DMS153 treated with DMSO at 0.1 percent for 48 hours (cell line): ENCODE results near the gene HTRA2.
"Not testable (repeated sequence)": the region's sequence is repeated elsewhere in the genome, so short reads cannot be mapped to it uniquely, and the experiment has no call there.

Experiments
- DNase-seq: peaks from one replicate; lab custom pipeline; 2025; ENCODE audit not compliant: unreplicated experiment; lab: John Stamatoyannopoulos, UW

The HTRA2 gene

DNA sequence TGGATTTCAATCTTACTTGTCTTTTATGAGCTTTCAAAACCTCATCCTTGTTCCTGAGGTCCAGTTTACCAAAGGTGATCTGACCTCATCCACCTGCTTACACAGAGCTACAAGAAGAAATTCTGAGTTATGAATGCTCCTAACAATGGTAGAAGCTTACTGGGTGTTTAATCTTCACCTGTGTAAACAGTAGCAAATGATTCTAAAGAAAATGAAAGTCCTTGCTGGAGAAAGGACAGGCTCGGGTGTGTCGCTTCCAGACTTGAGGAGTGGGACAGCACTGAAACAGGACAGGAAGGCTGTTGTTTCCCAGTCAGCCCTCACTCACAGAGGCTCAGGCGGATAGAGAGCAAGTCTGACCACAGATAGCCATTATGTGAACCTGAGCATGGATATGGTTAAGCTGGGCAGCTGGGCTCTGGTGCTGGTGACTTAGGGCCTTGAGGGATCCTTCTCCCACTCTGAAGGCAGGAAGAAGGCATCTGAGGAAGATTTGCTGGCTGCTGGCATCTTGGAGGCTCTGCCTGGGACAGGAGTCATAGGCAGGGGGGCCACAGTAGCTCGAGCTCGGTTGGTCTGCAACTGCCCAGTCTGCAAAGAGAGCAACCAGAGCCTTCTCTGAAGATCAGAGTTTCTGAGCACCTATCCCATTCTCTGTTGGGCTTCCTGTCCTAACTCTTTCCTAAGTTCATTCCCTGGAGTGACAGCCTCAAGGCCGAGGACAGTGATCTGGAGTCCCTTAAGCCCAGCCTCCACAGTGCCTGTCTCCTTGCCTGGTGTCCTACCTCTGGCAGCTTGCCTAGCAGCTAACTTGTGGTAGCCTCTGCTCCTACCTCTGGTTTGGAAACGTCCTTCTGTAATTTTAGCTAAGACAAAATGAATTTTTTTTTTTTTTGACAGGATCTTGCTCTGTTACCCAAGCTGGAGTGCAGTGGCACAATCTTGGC is 28.8 kb downstream of the HTRA2 start:
- no peak for DNase-seq

DNA sequence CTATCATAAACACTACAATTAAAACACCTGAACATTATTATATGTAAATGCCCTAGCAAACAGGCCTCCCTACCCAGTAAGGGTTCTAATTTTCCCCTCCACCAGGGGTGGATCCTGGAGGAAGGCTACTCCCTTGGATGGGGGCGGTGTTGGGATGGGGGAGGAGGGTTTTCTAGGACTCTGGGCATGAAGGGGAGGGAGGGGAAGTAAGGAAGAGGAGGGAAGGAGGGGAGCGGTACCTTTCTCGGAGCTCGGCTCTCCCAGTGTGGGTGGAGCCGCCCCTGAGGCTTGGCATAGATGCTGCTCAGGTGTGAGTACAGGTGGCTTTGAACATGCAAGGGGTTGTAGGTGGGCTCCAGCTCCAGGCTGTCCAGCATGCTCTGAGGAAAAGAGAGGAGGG is 30.2 kb downstream of the HTRA2 start:
- DNase-seq, result no peak

DNA sequence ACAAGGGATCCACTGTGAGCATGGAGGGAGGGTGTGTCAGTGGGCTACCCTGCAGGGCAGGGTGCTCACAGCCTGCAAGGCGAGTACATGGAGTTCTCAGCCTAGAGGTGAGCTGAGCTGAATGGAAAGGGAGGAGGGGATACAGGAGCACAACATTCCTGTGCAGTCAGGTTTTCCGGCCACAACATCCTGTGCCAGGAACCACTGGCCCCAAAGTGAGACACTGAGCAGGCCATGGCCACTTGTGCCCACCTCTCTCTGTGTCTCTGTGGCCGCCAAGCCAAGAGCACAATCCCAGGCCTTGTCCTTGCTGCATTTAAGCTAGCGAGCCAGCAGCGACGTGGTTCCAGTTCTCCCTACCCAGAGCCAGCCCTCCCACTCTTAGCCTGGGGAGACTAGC is 30.9 kb downstream of the HTRA2 start:
- DNase-seq, result no peak

DNA sequence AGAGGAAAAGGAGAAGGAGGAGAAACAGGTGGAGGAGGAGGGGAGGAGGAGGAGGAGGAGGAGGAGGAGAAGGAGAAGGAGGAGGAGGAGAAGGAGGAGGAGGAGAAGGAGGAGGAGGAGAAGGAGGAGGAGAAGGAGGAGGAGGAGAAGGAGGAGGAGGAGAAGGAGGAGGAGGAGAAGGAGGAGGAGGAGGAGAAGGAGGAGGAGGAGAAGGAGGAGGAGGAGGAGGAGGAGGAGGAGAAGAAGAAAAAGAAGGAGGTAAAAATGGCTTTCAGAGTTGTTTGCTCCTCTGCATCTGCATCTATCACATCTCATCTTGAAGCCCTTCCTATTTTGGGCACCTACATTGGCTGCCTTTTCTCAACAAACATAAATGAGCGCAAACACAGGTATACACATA is 31.3 kb downstream of the HTRA2 start:
- DNase-seq, result not testable (repeated sequence)

DNA sequence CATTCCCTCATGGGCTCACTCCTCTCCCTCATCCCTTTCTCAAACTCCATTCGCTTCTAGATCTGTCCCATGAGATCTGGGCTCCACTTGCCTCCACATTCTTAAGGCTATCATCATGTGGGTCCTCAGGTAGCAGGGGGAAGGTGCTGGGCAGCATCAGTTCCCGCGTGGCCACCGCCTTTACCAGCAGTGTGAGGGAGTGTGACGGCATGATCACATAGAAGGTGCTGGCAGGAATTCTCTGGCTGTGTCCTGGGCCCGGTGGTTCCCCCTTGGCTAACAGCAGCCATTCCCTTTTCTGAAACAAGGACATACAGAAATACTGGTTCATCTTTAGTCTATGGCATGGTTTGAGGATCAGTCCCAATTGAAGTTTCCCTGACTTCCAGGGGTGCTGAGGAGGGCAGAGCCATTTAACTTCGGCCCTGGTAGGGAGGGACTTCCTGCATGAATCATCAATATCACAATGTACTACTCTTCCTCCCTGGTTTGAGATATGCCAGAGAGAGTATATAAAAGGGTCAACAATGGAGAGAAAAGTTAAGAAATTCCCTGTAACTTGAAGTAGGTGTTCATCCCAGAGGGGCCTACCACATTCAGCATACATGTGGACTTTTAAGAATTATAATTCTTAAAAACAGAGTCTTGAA is 32.5 kb downstream of the HTRA2 start:
- DNase-seq, result no peak

DNA sequence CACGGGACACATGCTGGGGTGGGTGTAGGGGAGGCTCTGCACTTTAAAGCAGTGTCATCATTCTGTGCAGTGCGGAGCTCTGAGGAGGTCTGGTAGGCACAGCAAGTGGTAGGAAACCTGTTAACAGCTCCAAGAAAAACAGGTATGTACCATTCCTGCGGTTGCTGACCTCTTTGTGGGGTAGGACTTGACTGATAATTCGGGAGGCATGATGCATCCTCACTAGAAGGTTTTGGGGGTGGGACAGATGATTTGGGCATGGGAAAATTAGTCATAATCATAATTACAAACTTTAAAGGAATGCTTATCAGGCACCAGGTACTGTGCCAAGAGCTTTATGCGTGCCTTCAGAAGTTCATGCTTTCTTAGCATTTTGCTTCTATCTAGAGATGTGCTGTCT is 34.5 kb downstream of the HTRA2 start:
- no peak for DNase-seq

DNA sequence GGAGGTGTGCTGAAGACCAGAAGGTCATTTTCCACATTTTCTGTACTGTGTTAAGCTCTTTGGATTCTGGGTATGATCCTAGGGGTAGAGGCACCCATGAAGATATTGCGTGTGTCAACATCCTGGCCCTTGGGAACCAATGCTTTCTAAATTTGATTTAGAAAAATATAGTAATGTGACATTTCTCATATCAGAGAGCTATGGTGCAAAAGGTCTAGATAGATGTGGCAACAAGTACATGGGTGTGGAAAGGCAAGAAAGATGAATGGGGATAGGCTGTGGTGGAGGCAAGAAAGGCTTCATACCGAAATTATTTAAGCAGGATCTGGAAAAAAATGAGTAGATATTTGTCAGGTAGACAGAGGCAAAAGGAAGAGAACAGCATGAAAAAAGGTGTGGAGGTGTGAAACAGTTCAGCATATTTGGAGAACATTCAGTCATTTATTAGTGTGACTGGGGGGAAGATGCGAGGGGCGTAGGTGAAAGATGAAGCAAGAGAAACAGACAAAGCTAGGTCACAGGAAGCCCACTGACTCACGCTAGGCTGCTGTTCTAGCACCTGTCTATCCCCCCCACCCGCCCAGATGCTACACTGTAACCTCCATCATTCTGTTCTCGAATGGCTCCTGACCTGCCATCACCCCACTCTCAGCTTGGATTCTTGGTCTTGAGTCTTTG is 36.5 kb downstream of the HTRA2 start:
- DNase-seq, result no peak

DNA sequence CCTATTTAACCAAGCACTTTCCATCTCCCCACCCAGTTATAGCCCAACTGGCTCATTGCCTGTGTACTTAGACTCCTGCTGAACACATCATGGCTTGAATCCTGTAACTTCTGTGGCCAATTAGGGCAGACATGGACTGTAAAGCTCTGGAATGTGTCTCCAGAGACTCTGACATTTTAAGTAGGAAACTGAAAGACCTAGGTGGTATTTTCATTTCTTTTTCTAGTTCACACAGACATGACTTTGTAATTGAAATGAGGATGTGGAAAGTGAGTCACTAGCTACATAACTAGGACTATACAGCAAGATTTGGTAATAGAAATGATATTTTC is 37.0 kb downstream of the HTRA2 start:
- DNase-seq, result no peak

DNA sequence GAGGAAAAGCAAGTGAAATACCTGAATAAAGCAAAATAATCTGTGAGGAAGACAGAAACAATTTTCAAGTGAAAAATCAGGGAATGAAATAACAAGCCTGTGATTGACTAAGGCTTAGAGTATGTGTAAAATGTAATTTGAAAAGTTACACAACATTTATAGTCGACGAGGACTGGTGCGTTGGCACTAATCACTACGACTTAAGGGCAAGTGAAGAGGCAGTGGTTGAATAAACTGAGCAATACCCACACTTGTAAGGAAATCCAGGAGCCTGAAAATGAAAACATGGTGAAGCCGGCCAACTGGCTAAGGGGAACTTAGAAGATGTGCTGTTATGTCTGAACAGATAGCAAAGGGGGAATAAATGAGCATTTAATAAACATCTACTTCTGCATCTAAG is 38.1 kb downstream of the HTRA2 start:
- no peak for DNase-seq

DNA sequence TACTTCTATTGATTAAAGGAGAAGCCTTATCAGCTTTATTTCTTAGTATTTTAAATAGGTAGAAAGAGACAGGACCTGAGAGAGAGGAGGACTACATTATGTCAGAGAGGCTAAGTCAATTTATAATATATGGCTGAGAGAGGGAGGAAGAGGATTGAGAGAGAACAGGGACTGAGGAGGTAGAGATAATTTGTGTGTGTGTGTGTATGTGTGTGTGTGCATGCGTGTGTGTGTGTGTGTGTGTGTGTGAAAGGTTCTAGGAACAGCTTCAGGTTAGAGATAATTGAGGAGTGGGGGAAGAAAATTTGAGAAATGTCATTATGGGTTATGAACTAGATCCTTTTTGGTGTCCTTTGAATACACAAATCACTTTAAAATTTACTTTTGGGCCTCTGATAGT is 40.0 kb downstream of the HTRA2 start:
- DNase-seq, result no peak

DNA sequence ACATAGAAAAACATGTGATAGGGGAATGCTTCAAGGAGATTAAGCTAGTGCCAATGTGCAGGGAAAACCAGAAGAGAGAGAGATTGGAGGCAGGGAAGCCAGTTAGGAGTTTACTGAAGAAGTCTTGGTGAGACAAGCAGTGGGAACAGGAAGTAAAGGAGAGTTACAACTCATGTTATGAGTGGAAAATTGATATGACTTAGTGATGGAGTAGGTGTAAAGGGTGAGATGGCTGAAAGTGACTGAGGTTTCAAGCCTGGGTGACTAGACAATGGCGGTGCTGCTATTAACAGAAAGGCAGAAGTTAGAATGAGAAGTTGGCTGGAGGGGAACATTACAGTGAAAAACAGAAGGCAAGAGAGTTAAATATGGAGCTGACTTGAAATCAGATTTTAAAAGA is 41.3 kb downstream of the HTRA2 start:
- no peak for DNase-seq

DNA sequence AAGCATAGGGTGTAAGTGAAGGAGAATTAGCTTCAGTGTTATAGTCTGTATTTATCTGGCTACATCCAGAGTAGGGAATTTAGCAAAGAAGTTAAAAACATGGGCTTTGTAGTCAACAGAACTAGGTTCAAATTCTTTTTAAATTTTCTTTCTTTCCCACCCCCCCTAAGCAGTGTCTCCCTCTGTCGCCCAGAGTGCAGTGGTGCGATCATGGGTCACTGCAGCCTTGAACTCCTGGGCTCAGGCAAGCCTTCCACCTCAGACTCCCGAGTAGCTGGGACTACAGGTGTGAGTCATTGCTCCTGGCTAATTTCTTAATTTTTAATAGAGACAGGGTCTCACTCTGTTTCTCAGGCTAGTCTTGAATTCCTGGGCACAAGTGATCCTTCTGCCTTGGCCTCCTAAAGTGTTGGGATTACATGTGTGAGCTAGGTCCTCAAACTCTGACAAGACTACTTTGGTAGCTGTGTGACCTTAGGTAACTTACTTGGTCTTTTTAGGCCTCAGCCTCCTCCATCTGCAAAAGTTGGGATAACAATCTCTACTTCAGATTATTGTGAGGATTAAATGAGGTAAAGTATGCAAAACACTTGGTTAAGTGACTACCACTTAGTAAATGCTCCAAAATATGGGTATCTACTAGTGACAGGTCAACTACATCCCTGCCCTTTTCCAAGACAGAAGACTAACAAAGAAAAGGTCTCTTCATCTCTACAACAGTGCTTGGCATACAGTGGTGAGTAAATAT is 42.6 kb downstream of the HTRA2 start:
- no peak for DNase-seq

DNA sequence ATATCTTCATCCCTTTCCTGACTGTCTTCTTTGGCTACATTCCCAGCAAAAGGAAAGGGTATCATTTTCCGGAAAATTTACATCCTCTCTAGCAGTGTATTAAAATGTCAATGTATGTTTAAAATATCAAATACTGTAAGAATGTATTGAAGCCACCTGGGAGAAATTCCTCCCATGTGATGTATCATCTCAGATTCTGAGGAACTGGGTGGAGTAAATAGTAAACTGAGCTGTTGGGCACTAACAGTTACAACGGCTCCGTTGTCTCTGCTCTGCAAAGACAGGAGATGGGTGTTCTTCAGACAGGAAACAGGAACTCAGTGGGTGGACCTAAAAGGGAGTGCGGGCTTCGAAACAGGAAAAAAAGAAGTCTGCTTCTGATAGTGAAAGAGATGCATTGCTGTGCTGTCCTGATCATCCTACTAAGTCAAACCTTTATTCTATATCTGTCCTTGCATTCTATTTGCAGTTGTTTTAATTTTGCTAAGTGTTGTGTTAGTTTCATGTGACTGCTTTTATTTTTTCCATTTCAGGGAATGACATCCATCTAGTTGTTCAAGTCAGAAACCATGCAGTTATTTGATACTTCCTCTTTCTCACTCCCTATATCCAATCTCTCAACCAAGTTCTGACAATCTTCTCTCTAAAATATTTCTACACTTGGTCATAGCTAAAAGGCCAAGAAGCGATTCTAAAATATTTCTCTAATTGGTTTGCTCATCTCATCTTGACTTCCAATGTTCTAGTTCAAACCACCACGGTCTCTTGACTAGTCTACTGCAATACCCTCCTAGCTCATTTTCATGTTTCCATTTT is 44.2 kb downstream of the HTRA2 start:
- no peak for DNase-seq

DNA sequence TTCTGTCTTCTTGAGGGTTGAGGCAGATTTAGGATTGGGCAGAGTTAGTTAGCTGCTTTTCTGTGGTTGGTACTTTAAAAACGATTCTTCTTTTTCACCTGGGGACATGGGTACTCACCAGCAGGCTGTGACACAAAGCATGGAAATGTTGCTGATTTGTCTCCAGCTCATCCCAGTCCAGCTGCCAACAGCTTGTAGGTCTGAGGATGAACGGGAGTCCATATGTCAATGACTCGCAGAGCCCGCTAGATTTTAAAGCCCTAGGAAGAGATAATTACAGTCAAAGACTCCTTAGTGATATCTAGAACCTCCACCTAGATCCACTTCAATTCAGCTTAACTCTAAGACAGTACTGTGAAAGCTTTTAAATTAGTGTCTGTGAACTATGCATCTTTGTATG is 45.6 kb downstream of the HTRA2 start:
- no peak for DNase-seq

DNA sequence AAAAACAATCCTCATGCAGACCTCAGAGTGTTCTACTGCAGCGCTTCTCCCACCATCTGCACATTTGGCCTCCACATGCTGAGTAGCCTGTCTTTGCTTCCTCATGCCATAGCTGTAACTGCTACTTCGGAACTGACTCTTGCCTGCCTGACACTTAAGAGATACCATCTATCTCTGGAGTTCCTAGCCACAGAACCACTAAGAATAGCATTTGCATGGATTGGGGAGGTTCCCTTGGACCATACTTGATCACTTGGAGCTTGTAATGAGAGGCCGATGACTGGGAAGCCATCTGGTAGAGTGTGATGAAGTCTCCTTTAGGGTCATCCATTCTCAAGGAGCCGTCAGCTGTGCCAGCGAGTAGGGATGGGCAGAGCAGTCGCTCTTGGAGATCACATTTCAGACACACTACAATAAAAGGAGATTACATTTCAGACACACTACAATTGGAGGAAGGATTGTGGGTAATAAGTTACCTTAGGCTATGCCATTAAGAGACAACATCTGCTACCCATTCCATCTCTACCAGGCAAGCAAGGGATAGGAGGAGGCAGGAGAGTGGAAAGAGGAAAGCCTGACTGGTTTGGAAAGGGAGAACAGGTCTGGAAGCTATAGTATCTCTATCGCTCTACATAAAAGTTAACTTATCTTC is 46.6 kb downstream of the HTRA2 start:
- DNase-seq, result no peak

DNA sequence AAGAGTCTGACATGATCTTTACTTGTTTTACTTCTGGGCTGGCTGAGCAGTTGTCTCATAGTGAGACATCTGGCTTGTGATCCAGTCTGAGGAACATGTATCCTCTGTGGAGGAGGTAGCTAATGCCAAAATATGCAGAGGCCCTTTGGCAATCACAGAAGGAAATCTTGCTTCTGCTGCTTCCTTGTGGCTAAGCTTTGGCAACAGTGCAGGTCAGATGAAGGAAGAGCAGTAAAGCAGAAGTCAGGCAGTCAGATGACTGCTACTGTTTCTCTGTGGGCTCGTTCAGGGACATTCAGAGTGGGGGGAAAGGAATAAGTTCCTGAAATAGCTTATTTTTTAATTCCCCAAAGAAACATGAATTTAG is 47.1 kb downstream of the HTRA2 start:
- DNase-seq, result no peak

DNA sequence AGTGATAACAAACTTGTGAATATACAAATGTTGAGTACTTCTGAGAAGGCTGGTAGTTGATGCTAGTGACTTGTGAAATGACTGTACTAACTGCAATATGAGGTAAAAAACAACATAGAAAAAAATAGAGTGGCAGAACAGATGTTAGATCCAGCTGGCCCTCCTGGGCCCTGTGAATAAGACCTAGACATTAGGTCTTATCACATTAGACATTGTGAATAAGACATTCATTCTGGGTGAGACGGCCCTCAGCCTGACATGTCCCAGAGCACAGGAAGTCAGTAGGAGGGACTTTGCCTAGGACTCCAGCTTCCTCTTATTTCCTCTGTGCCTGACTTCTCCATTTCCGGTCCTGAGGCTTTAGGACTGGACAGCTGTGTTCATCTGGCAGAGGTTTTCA is 47.7 kb downstream of the HTRA2 start:
- no peak for DNase-seq

DNA sequence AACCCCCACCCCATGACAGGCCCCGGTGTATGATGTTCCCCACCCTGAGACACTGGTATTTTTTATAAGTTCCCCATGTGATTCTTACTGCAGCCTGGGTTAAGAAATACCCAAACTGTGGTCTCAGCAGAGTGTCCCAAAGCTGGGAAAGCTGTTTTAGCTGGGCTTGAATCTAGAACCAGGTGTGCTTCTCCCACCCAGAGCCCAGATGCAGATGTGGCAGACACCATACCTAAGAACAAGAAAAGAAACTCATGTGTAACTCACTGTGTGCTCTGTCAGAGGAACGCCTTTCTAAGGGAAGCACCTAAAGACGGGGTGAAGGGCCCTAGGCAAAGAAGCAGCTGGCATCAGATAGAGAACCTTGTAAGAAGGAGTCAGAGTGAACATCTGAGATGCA is 48.7 kb downstream of the HTRA2 start:
- DNase-seq, result no peak

DNA sequence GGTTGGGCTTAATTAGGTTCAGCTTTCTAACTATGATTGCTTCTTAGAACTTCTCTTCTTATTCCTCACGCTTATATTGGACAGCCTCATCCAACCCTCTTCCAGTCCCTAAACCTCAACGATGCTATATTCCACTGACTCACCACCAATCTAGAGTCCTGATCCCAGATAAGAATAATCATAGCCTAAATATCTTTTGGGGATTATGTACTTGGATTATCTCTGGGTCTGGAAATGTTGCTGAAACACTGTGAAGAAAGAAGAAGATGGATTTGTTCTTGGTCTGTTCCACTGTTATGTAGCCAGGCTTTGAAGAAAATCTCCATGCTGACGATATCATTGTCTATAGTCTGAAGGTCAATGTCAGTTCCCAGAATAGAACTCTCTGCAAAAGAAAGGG is 51.7 kb downstream of the HTRA2 start:
- no peak for DNase-seq

DNA sequence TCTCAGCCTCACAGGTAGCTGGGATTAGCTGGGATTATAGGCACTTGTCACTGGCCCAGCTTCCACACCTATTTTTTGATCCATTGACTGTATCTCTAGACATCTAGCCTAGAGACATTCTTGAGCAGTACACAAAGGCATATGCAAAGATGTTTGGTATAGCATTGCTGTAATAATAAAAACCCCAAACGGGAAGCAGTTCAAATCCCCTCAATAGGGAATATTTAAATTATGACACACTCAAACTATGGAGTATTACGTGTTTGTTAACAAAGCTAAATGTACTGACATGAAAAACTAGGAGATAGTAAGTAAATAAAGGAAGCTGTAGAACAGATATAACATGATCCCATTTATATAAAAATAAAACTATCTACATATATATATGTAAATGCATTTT is 52.5 kb downstream of the HTRA2 start:
- DNase-seq, result no peak
